ENCODE results near the gene SAPCD1. TPM values are rescaled to one million over a fixed set of nuclear protein-coding genes. Genes with fewer than 3 reads are reported as not detected.

The SAPCD1 gene
- total and polyA plus RNA-seq, 10 of the 15 experiments (the other 5 are each of a cell fraction or from before 2014, with no cell fraction given), result 1.6 to 13.0 (median 5.4) TPM

GRCh38 chr6:31736021-31736767 lies 26.3 kb upstream of the SAPCD1 start, which contains the start of gene CLIC1 (continued):
- TF ChIP-seq ZNF687 (IDR thresholded peaks at IDR 0.05), result peak; percentile 70
- TF ChIP-seq E2F8 (IDR thresholded peaks at IDR 0.05; ENCODE audit: low read depth, partially characterized antibody), result no peak
- TF ChIP-seq SMAD5 (IDR thresholded peaks at IDR 0.05; ENCODE audit: low read depth), result peak; percentile 69
- TF ChIP-seq REST (IDR thresholded peaks at IDR 0.05; ENCODE audit: low read depth, low read length), result 0 out of 2 replicates have a peak, but pooled peaks have one; percentile 34
- TF ChIP-seq POU2F2 (IDR thresholded peaks at IDR 0.05; ENCODE audit: borderline replicate concordance, low read depth, low read length), result peak; percentile 63; the same call in 1 of the 3 replicates
- 0 out of 2 replicates have a peak, but pooled peaks have one; percentile 28 for TF ChIP-seq CBFB (IDR thresholded peaks at IDR 0.05; ENCODE audit: low read depth)
- peak; percentile 85 for TF ChIP-seq YY1 (IDR thresholded peaks at IDR 0.05; ENCODE audit: low read depth, low read length)
- TF ChIP-seq TARDBP (IDR thresholded peaks at IDR 0.05; ENCODE audit: borderline replicate concordance), result no peak
- TF ChIP-seq MXI1 (IDR thresholded peaks at IDR 0.05; ENCODE audit: low read depth, low read length), result peak; percentile 33
- 0 out of 2 replicates have a peak, but pooled peaks have one; percentile 66 for TF ChIP-seq MYB (IDR thresholded peaks at IDR 0.05; ENCODE audit: borderline replicate concordance, low read depth, low read length)
- no peak for TF ChIP-seq SIX5 (IDR thresholded peaks at IDR 0.05; ENCODE audit: low read depth, low read length, severe bottlenecking)
- TF ChIP-seq NFXL1 (IDR thresholded peaks at IDR 0.05; ENCODE audit: borderline replicate concordance), result no peak
- TF ChIP-seq EED (IDR thresholded peaks at IDR 0.05; ENCODE audit: low read depth), result peak; percentile 52
- TF ChIP-seq CREM (IDR thresholded peaks at IDR 0.05; ENCODE audit: low read depth), result no peak; the same call in none of the 2 replicates
- TF ChIP-seq ZNF274 (IDR thresholded peaks at IDR 0.05; ENCODE audit: insufficient read depth, insufficient read length), result no peak

Measured in GM12878 (cell line).